ENCODE measurements around the gene TESK2.

DNA sequence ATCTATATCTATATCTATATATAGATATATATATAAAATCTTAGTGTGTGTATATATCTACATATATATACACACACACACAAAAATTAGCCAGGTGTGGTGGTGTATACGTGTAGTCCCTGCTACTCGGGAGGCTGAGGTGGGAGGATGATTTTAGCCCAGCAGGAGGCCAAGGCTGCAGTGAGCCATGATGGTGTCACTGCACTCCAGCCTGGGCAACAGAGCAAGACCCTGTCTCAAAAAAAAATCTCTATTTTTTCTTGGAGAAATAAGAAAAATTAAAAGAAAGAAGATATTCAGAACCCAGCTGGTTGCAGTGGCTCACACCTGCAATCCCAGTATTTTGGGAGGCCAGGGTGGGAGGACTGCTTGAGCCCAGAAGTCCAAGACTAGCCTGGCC, 85.3 kb downstream of the TESK2 start:
- TF ChIP-seq, protein P1, sequence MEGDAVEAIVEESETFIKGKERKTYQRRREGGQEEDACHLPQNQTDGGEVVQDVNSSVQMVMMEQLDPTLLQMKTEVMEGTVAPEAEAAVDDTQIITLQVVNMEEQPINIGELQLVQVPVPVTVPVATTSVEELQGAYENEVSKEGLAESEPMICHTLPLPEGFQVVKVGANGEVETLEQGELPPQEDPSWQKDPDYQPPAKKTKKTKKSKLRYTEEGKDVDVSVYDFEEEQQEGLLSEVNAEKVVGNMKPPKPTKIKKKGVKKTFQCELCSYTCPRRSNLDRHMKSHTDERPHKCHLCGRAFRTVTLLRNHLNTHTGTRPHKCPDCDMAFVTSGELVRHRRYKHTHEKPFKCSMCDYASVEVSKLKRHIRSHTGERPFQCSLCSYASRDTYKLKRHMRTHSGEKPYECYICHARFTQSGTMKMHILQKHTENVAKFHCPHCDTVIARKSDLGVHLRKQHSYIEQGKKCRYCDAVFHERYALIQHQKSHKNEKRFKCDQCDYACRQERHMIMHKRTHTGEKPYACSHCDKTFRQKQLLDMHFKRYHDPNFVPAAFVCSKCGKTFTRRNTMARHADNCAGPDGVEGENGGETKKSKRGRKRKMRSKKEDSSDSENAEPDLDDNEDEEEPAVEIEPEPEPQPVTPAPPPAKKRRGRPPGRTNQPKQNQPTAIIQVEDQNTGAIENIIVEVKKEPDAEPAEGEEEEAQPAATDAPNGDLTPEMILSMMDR (conservative IDR thresholded peaks at IDR 0.05; ENCODE audit: low read length): no peak
- TF ChIP-seq EZH2phosphoT487 (IDR thresholded peaks at IDR 0.05; ENCODE audit: borderline replicate concordance, low read depth, low read length): no peak

Measured in OCI-LY7 (cell line).